DMS114 treated with DMSO at 0.1 percent for 48 hours (cell line): ENCODE measurements around the gene ZNF469.
A peak's percentile ranks its signal among the peaks of the same experiment; 100 is the strongest.

Source experiments
- DNase-seq: peaks from one replicate; lab custom pipeline; 2025; ENCODE audit not compliant: unreplicated experiment; lab: John Stamatoyannopoulos, UW

Gene ZNF469

GRCh38 chr16:88376835-88377726 lies 5.7 kb upstream of the ZNF469 start:
- no peak for DNase-seq

- DNase-seq: no peak
Measured at GRCh38 chr16:88377961-88378360, 4.8 kb upstream of the ZNF469 start.

GRCh38 chr16:88378401-88378800 lies 4.4 kb upstream of the ZNF469 start:
- no peak for DNase-seq

- DNase-seq: no peak
Measured at GRCh38 chr16:88378836-88379693, 3.7 kb upstream of the ZNF469 start.

- no peak for DNase-seq
Measured at GRCh38 chr16:88379694-88380040, 3.1 kb upstream of the ZNF469 start.

GRCh38 chr16:88380099-88380498 lies 2.7 kb upstream of the ZNF469 start:
- DNase-seq: no peak

GRCh38 chr16:88380619-88381018 lies 2.1 kb upstream of the ZNF469 start:
- DNase-seq: no peak

GRCh38 chr16:88381820-88382451 lies 823 bp upstream of the ZNF469 start:
- no peak for DNase-seq

- peak; percentile 9 for DNase-seq
Measured at GRCh38 chr16:88383401-88384221, 852 bp downstream of the ZNF469 start.

- DNase-seq: no peak
Measured at GRCh38 chr16:88384222-88385111, 1.7 kb downstream of the ZNF469 start.

- no peak for DNase-seq
Measured at GRCh38 chr16:88385112-88385594, 2.4 kb downstream of the ZNF469 start.

GRCh38 chr16:88385831-88386815 lies 3.4 kb downstream of the ZNF469 start:
- DNase-seq: no peak

- DNase-seq: no peak
Measured at GRCh38 chr16:88387180-88387765, 4.5 kb downstream of the ZNF469 start.

- DNase-seq: no peak
Measured at GRCh38 chr16:88387941-88388627, 5.3 kb downstream of the ZNF469 start.

GRCh38 chr16:88389191-88389590 lies 6.4 kb downstream of the ZNF469 start:
- DNase-seq: no peak

- DNase-seq: no peak
Measured at GRCh38 chr16:88389621-88390160, 6.9 kb downstream of the ZNF469 start.

GRCh38 chr16:88390265-88390664 lies 7.5 kb downstream of the ZNF469 start:
- no peak for DNase-seq
